ENCODE measurements around the gene SLC2A8.

GRCh38 chr9:127450243-127450760 lies 53.3 kb downstream of the SLC2A8 start:
- TF ChIP-seq CTCF (IDR thresholded peaks at IDR 0.05), result no peak
- TF ChIP-seq POLR2AphosphoS5 (IDR thresholded peaks at IDR 0.05), result no peak
- TF ChIP-seq EP300 (IDR thresholded peaks at IDR 0.05), result no peak
- TF ChIP-seq POLR2A (IDR thresholded peaks at IDR 0.05), result no peak
